HG03342 (cell line): ENCODE measurements around the gene KIF5A.
"Not testable (repeated sequence)": the region's sequence is repeated elsewhere in the genome, so short reads cannot be mapped to it uniquely, and the experiment has no call there.

ENCODE experiments used
- ATAC-seq: cut with Tn5 transposase; IDR thresholded peaks from one replicate; pipeline ENCODE4 v1.9.1; 2021; ENCODE audit warnings: mild to moderate bottlenecking, moderate library complexity; ENCODE audit not compliant: unreplicated experiment

KIF5A gene

DNA sequence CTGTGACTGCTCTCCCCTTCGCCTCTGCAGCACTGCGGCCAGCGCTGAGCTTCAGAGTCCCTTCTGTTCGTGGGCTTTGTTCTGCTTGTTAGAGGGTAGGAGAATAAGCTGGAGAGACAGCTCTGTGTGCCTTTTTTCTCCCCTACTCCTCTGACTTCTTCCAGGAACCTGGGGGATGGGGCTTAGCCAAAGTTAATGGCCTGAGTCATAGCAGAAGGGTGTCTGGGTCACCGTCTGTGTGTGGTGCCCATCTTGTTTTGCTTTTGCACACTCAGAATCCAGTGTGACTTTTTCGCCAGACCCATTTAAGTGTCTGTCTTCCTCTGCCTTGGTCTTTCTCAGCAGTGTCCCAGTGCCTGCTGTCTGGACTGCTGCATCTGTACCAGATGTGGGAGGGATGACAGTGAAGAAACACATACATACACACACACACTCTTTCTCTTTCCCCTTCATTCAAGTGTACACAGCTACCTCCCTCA lies 3.0 kb downstream of the KIF5A start:
- ATAC-seq, result no peak

DNA sequence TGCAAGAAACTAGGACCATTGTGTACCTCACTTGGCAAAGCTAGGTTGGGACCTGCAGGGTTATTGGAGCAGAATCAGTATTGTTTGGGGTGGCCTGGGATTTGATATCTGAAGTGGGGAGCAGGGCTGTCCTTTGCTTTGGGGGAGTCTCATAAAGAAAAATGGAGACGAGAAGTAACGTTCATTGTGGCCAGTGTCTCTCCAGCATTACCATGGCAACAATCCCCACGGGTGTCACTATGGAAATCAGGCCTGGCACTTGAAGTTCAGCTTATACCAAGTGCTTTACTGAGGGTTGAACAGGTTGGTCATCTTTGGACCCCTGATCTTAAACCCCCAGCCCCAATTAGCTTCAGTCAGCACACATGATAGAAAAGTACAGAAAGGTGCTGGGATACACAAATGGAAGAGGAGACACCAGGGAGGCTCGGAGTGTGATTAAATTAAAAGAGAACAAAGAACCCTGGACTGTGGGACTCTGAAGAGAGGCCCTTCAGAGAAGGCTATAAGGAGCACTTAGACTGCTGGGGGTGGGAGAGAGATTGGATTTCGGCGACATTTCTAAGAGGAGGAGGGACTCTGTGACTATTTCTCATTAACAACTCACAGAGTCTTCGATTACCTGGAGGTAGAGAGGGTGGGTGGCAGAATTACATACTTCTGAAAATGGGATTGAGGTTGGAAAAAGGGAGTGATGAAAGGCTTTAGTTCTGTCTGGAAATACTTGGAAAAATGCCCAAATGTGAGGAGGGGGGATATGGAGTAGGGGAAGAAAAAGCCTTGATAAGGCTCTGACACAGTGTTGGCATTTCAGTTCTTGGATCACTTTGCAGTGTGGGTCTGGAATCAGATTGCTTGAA lies 3.7 kb downstream of the KIF5A start:
- ATAC-seq, result no peak

DNA sequence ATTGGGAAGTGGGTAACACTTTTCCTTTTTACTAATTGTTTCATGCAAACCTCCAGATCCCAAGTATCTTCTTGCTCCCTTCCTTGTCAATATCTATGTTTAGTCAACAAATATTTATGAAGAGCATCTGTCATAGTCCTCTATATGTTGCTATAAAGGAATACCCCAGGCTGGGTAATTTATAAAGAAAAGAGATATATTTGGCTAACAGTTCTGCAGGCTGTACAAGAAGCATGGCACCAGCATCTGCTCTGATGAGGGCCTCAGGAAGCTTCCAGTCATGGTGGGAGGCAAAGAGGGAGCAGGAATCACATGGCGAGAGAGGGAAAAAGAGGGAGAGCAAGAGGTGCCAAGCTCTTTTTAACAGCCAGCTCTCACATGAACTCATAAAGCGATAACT lies 4.6 kb downstream of the KIF5A start:
- ATAC-seq, result no peak

- ATAC-seq, result no peak
Measured at GRCh38 chr12:57554897-57555296, 5.1 kb downstream of the KIF5A start.

DNA sequence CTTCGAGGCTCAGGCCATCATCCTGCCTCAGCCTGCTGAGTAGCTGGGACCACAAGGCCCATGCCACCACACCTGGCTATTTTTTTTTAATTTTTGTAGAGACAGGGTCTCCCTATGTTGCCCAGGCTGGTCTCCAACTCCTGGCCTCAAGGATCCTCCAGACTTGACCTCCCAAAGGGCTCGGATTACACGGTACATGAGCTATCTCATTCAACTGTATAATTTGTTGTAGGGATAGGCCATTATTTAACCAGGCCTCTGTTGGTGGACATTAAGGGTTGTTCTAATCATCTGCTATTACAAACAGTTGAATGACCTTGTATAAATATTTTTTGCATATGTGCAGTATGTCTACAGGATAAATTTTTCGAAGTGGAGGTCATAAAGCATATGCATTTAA lies 9.0 kb downstream of the KIF5A start:
- ATAC-seq, result no peak

GRCh38 chr12:57560516-57560915 lies 10.7 kb downstream of the KIF5A start:
- ATAC-seq, result no peak

- not testable (repeated sequence) for ATAC-seq
Measured at GRCh38 chr12:57561117-57561516, 11.3 kb downstream of the KIF5A start.

- no peak for ATAC-seq
Measured at GRCh38 chr12:57563358-57563757, 13.5 kb downstream of the KIF5A start.

DNA sequence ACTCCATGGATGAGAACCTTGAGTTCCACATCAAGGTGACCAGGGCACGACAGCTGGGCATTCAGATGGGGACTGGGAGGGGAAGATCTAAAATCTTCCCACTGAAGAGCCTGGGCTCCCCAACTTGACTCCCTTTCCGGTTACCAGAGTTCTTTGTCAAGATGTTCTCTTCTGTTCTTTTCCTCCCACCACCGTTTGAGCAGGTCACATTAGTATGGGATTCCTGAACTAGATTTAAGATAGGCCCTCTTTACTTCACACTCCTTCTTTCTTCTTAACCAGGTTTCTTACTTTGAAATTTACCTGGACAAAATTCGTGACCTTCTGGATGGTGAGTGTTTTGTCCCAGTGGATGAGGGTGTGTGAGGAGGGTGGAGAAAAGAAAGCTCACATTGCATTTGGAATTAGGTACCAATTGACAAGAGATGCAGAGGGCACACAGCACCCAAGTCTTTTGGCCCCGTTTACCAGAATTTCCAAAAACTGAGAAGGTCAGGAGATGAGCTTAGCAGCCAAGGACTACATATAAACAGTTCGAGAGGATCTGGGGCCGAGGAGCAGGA lies 14.4 kb downstream of the KIF5A start:
- ATAC-seq, result no peak

DNA sequence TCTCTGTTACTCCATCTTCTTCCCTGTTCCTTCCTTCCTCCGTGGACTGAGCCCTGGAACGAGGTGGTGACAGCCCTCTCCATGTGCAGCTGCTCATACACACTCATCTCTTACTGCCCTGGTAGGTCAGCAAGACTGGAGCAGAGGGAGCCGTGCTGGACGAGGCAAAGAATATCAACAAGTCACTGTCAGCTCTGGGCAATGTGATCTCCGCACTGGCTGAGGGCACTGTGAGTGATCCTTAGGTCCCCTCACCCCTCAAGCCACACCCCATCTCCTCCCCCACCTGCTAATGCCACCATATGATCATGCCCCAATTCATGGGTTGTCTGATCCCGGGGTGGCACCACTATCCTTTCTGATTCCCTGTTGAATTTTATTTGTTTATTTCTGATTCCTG lies 19.0 kb downstream of the KIF5A start:
- no peak for ATAC-seq

DNA sequence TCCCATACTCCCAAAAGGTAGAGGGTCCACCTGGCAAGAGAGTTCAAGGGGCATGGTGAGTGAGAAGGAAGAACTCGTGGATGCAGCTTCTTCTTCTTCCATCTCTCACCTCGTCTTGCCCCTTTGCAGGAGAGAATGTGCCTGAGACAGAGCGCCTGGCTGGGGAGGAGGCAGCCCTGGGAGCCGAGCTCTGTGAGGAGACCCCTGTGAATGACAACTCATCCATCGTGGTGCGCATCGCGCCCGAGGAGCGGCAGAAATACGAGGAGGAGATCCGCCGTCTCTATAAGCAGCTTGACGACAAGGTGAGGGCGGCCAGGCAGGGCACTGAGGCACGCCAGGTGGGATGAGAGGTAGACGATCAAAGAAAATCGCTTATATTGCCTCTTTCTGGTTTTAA lies 20.0 kb downstream of the KIF5A start:
- no peak for ATAC-seq

GRCh38 chr12:57570438-57570837 lies 20.6 kb downstream of the KIF5A start:
- not testable (repeated sequence) for ATAC-seq

GRCh38 chr12:57571926-57572762 lies 22.3 kb downstream of the KIF5A start:
- ATAC-seq, result no peak

- no peak for ATAC-seq
Measured at GRCh38 chr12:57574795-57575194, 25.0 kb downstream of the KIF5A start.

- ATAC-seq, result no peak
Measured at GRCh38 chr12:57575771-57576612, 26.1 kb downstream of the KIF5A start.

DNA sequence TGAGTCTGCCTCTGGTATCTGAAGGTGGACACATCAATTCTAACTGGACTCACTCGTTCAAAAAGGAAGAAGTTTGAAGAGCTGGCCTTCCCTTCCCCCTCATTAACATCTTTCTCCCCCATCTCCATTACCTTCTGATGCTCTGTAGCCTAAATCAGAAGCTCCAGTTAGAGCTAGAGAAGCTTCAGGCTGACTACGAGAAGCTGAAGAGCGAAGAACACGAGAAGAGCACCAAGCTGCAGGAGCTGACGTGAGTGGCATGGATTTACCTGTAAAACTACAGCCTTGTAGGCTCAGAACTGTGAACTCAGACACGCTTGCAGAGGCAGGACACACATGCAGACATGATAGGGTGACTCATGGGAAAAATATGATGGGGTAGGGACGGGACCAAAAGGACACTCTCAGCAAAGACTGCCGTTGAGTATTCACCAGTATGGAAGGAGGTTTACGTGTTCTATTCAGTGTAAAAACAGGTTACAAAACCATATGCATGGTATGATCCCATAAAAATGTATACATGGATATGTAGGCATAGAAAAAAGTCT lies 26.8 kb downstream of the KIF5A start:
- ATAC-seq, result no peak

GRCh38 chr12:57577981-57578758 lies 28.3 kb downstream of the KIF5A start:
- no peak for ATAC-seq

DNA sequence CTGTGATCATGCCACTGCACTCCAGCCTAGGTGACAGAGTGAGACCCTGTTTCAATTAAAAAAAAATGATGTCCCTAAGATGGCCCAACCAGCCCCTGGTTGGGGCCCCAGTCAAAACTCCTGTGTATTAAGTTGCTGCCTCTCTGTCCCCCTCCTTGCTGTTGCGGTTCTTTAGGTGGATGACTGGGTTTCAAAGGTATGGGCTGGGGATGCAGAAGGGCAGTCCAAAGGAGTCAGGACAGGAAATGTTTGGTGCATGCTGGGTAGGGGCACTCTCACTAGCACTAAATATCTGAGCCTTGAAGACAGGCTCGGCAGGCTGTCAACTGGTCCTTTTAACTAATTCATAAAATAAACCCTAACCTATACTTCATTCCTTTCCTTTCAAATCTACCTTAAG lies 29.2 kb downstream of the KIF5A start:
- no peak for ATAC-seq

- no peak for ATAC-seq
Measured at GRCh38 chr12:57579677-57580465, 30.0 kb downstream of the KIF5A start.
